Measurements from ENCODE around the gene FRA10AC1.

The FRA10AC1 gene

GRCh38 chr10:93622942-93623341 lies 79.5 kb downstream of the FRA10AC1 start:
- H3K36me3 ChIP-seq (ENCODE audit: insufficient read depth): no peaks in the 10 kb centered on the region
- TF ChIP-seq, protein P1, sequence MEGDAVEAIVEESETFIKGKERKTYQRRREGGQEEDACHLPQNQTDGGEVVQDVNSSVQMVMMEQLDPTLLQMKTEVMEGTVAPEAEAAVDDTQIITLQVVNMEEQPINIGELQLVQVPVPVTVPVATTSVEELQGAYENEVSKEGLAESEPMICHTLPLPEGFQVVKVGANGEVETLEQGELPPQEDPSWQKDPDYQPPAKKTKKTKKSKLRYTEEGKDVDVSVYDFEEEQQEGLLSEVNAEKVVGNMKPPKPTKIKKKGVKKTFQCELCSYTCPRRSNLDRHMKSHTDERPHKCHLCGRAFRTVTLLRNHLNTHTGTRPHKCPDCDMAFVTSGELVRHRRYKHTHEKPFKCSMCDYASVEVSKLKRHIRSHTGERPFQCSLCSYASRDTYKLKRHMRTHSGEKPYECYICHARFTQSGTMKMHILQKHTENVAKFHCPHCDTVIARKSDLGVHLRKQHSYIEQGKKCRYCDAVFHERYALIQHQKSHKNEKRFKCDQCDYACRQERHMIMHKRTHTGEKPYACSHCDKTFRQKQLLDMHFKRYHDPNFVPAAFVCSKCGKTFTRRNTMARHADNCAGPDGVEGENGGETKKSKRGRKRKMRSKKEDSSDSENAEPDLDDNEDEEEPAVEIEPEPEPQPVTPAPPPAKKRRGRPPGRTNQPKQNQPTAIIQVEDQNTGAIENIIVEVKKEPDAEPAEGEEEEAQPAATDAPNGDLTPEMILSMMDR (conservative IDR thresholded peaks at IDR 0.05; ENCODE audit: low read depth, low read length): no peak

DNA sequence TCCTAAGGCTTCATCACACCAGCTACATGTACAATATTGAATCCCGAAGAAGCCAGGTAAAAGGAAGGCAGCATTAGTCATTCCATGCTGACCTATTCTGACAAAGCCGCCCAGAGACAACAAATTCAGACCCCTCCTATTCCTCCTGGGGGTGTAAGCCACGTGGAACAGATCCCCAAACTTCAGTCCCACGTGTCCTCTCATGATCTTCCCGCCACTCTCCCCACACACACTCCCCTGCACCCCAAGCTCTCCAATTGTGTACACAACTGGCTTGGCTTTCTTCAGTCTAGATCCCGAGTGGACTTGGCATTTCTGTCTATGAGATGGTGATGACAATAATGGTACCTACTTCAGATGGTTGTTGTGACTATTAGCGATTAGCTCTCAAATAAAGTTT lies 81.5 kb downstream of the FRA10AC1 start:
- no peak overlapping the region for H3K4me3 ChIP-seq (IDR thresholded peaks at IDR 0.05; ENCODE audit: insufficient read depth, low read depth, low read length)

More at GRCh38 chr10:93622942-93623341, 79.5 kb downstream of the FRA10AC1 start:
- no peaks in the 10 kb centered on the region for H3K4me1 ChIP-seq (ENCODE audit: low read depth, poor library complexity, severe bottlenecking)
- no peak overlapping the region for H3K4me2 ChIP-seq
- H3K4me3 ChIP-seq (IDR thresholded peaks at IDR 0.05; ENCODE audit: insufficient read depth, low read depth, low read length): no peak overlapping the region
- no peak overlapping the region for H3K27ac ChIP-seq
- H3K27me3 ChIP-seq (ENCODE audit: insufficient read depth, low read depth): no peaks in the 10 kb centered on the region
- no peaks in the 10 kb centered on the region for H4K20me1 ChIP-seq (ENCODE audit: insufficient read depth)
- H2AFZ ChIP-seq (ENCODE audit: low read depth): no peak overlapping the region
- no peaks in the 10 kb centered on the region for H3K79me2 ChIP-seq (ENCODE audit: insufficient read depth, low read depth)
- no peak overlapping the region for H3K9ac ChIP-seq

More for the DNA sequence above, 81.5 kb downstream of the FRA10AC1 start:
- H3K27me3 ChIP-seq (ENCODE audit: insufficient read depth, low read depth): no peaks in the 10 kb centered on the region
- no peaks in the 10 kb centered on the region for H3K36me3 ChIP-seq (ENCODE audit: insufficient read depth)
- no peak overlapping the region for H3K9ac ChIP-seq
- H4K20me1 ChIP-seq (ENCODE audit: insufficient read depth): no peaks in the 10 kb centered on the region
- H3K27ac ChIP-seq: no peak overlapping the region
- TF ChIP-seq, protein P1 (conservative IDR thresholded peaks at IDR 0.05; ENCODE audit: low read depth, low read length): no peak
- H2AFZ ChIP-seq (ENCODE audit: low read depth): no peak overlapping the region
- H3K4me2 ChIP-seq: no peak overlapping the region
- H3K79me2 ChIP-seq (ENCODE audit: insufficient read depth, low read depth): no peaks in the 10 kb centered on the region
- no peaks in the 10 kb centered on the region for H3K4me1 ChIP-seq (ENCODE audit: low read depth, poor library complexity, severe bottlenecking)
